ENCODE results near the gene PHKB. TPM values are rescaled to one million over a fixed set of nuclear protein-coding genes. Genes with fewer than 3 reads are reported as not detected.
"Not testable (repeated sequence)": the region's sequence is repeated elsewhere in the genome, so short reads cannot be mapped to it uniquely, and the experiment has no call there.

PHKB gene
- total RNA-seq, 1 donor from 2014 or later, result 110 TPM

DNA sequence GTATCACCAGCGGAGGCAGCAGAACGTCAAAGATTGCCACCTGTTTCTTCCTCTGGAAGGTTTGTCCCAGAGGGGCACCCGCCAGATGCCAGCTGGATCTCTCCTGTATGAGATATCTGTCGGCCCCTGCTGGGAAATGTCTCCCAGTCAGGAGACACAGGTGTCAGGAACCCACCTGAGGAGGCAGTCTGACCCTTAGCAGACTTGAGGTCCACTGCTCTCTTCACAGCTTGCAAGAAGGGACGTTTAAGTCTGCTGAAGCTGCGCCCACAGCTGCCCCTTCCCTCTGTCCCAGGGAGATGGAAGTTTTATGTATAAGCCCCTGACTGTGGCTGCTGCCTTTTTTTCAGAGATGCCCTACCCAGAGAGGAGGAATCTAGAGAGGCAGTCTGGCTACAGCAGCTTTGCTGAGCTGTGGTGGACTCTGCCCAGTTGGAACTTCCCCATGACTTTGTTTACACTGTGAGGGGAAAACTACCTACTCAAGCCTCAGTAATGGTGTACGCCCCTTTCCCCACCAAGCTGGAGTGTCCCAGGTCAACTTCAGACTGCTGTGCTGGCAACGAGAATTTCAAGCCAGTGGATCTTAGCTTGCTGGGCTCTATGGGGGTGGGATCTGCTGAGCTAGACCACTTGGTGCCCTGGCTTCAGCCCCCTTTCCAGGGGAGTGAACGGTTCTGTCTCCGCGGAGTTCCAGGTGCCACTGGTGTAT is 92.9 kb downstream of the PHKB start:
- TF ChIP-seq, protein P1, sequence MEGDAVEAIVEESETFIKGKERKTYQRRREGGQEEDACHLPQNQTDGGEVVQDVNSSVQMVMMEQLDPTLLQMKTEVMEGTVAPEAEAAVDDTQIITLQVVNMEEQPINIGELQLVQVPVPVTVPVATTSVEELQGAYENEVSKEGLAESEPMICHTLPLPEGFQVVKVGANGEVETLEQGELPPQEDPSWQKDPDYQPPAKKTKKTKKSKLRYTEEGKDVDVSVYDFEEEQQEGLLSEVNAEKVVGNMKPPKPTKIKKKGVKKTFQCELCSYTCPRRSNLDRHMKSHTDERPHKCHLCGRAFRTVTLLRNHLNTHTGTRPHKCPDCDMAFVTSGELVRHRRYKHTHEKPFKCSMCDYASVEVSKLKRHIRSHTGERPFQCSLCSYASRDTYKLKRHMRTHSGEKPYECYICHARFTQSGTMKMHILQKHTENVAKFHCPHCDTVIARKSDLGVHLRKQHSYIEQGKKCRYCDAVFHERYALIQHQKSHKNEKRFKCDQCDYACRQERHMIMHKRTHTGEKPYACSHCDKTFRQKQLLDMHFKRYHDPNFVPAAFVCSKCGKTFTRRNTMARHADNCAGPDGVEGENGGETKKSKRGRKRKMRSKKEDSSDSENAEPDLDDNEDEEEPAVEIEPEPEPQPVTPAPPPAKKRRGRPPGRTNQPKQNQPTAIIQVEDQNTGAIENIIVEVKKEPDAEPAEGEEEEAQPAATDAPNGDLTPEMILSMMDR (IDR thresholded peaks at IDR 0.05), result no peak
- H3K9me3 Mint-ChIP-seq, result peaks cover 18% of the 10 kb centered on the region
- ATAC-seq (ENCODE audit: low read depth) (no peak), DNase-seq (no peak)
- no peaks in the 10 kb centered on the region for H3K4me1 Mint-ChIP-seq
- no peak overlapping the region for H3K27ac Mint-ChIP-seq
- ChIA-PET POLR2A (interaction anchor here (1.0 kb wide), 1 partner anchor 60 kb away, joined by 3 read pairs; no protein-coding TSS in a partner anchor), CTCF (no interaction called here)
- peaks cover 74% of the 10 kb centered on the region for H3K36me3 Mint-ChIP-seq (ENCODE audit: low read depth)
- intact Hi-C loops (cut with micrococcal nuclease), result no loop called here
- H3K27me3 Mint-ChIP-seq, result no peaks in the 10 kb centered on the region
- H3K4me3 Mint-ChIP-seq, result no peak overlapping the region

- H3K9me3 Mint-ChIP-seq, result peaks cover 18% of the 10 kb centered on the region
- CTCF ChIA-PET, result not testable (repeated sequence)
These were observed 93.5 kb downstream of the PHKB start for GRCh38 chr16:47554587-47554986.

GRCh38 chr16:47561286-47561685 is 100.2 kb downstream of the PHKB start:
- no peak for ATAC-seq (ENCODE audit: low read depth)
- POLR2A ChIA-PET, result no interaction called here
- Mint-ChIP-seq H3K36me3 (ENCODE audit: low read depth) (peaks cover 51% of the 10 kb centered on the region), H3K27ac (no peak overlapping the region), H3K9me3 (no peaks in the 10 kb centered on the region), H3K4me1 (peaks cover 11% of the 10 kb centered on the region), H3K27me3 (no peaks in the 10 kb centered on the region), H3K4me3 (no peak overlapping the region)
- DNase-seq, result no peak
- intact Hi-C loops (cut with micrococcal nuclease), result no loop called here
- CTCF ChIA-PET, result no interaction called here
- TF ChIP-seq, protein P1 (IDR thresholded peaks at IDR 0.05), result no peak

More at GRCh38 chr16:47554587-47554986, 93.5 kb downstream of the PHKB start:
- intact Hi-C loops (cut with micrococcal nuclease); H3K27ac Mint-ChIP-seq; H3K4me1 Mint-ChIP-seq; ATAC-seq (ENCODE audit: low read depth); DNase-seq; H3K27me3 Mint-ChIP-seq; H3K4me3 Mint-ChIP-seq: not testable (repeated sequence)
- POLR2A ChIA-PET, result interaction anchor here (1.0 kb wide), 1 partner anchor 61 kb away, joined by 3 read pairs; no protein-coding TSS in a partner anchor
- H3K36me3 Mint-ChIP-seq (ENCODE audit: low read depth), result peaks cover 71% of the 10 kb centered on the region

GRCh38 chr16:47562366-47562765 is 101.2 kb downstream of the PHKB start:
- no peaks in the 10 kb centered on the region for H3K27me3 Mint-ChIP-seq
- peaks cover 55% of the 10 kb centered on the region for H3K36me3 Mint-ChIP-seq (ENCODE audit: low read depth)

DNA sequence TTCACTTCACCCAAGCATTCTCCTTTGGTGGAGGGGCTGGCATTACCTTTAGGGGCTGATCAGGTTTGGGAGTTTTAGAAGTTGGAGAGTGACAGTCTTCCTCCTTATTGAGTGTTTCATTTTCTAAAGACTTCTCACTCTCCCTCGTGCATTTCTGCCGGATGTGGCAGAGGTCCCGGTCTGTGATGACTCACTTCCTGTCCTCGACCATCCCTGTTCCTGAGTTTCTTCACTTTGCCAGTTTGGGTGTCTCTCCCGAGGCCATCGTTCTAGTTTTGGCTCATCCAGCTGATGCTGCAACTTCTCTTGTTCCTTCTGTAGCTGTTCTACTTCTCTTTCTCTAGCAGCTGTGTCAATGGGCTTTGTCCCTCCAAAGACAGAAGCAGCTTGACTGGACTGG is 104.3 kb downstream of the PHKB start:
- no peak for ATAC-seq (ENCODE audit: low read depth)
- H3K36me3 Mint-ChIP-seq (ENCODE audit: low read depth), result peaks cover 54% of the 10 kb centered on the region

More at GRCh38 chr16:47562366-47562765, 101.2 kb downstream of the PHKB start:
- Mint-ChIP-seq H3K4me3 (no peak overlapping the region), H3K4me1 (peaks cover 20% of the 10 kb centered on the region), H3K9me3 (no peaks in the 10 kb centered on the region), H3K27ac (no peak overlapping the region)
- intact Hi-C loops (cut with micrococcal nuclease), result no loop called here
- ATAC-seq (ENCODE audit: low read depth), result no peak
- DNase-seq, result no peak
- CTCF ChIA-PET, result no interaction called here
- POLR2A ChIA-PET, result no interaction called here
- TF ChIP-seq, protein P1 (IDR thresholded peaks at IDR 0.05), result no peak

More for the DNA sequence above, 104.3 kb downstream of the PHKB start:
- Mint-ChIP-seq H3K9me3 (no peaks in the 10 kb centered on the region), H3K4me1 (peaks cover 40% of the 10 kb centered on the region), H3K27me3 (no peaks in the 10 kb centered on the region), H3K27ac (peak overlapping the region; percentile 62), H3K4me3 (no peak overlapping the region)
- intact Hi-C loops (cut with micrococcal nuclease), result loop anchor here (5.0 kb wide), 1 partner anchor 43 kb away; no protein-coding TSS in a partner anchor
- no peak for DNase-seq
- ChIA-PET POLR2A (interaction anchor here (0.7 kb wide), 1 partner anchor 35 kb away, joined by 3 read pairs; no protein-coding TSS in a partner anchor), CTCF (no interaction called here)
- TF ChIP-seq, protein P1 (IDR thresholded peaks at IDR 0.05), result no peak
